Measurements from ENCODE around the gene JAG2. TPM values are rescaled to one million over a fixed set of nuclear protein-coding genes. Genes with fewer than 3 reads are reported as not detected.

Gene JAG2
- total RNA-seq, 1 experiment from 2014 or later, result 85.9 TPM

DNA sequence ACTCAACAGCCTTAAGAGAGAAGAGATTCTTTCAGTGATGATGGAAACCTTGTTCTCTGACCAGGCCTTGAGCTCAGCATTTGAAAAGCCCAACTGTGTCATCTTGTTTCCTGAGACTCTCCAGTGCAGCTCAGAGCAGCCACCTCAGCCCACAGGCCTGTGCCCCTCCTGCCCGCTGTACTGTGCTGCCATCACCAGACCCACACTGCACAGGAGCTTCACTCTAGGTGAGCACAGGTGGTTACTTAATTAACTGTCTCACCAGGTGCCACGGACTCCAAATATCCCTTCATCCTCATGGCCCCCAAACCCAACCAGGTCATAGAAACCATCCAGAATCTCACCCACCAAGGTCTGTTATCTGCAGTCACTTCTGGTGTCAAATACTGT lies 51.3 kb downstream of the JAG2 start (continued):
- TF ChIP-seq CTCF (IDR thresholded peaks at IDR 0.05 in 2 of 3, conservative IDR thresholded peaks at IDR 0.05 in 1 of 3; ENCODE audit: borderline replicate concordance in 1 of 3, insufficient read depth in 1 of 3, low read depth in 2 of 3, low read length in 2 of 3) (no peak), ZNF274 (IDR thresholded peaks at IDR 0.05; ENCODE audit: low read depth, low read length) (no peak), JUND (IDR thresholded peaks at IDR 0.05) (no peak), SRF (IDR thresholded peaks at IDR 0.05; ENCODE audit: low read depth) (no peak), ATF3 (IDR thresholded peaks at IDR 0.05) (no peak), ELF1 (IDR thresholded peaks at IDR 0.05; ENCODE audit: borderline replicate concordance, low read depth) (no peak)
- TF ChIP-seq, protein P1, sequence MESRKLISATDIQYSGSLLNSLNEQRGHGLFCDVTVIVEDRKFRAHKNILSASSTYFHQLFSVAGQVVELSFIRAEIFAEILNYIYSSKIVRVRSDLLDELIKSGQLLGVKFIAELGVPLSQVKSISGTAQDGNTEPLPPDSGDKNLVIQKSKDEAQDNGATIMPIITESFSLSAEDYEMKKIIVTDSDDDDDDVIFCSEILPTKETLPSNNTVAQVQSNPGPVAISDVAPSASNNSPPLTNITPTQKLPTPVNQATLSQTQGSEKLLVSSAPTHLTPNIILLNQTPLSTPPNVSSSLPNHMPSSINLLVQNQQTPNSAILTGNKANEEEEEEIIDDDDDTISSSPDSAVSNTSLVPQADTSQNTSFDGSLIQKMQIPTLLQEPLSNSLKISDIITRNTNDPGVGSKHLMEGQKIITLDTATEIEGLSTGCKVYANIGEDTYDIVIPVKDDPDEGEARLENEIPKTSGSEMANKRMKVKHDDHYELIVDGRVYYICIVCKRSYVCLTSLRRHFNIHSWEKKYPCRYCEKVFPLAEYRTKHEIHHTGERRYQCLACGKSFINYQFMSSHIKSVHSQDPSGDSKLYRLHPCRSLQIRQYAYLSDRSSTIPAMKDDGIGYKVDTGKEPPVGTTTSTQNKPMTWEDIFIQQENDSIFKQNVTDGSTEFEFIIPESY (IDR thresholded peaks at IDR 0.05; ENCODE audit: extremely low read depth, insufficient replicate concordance, low read length), result no peak

DNA sequence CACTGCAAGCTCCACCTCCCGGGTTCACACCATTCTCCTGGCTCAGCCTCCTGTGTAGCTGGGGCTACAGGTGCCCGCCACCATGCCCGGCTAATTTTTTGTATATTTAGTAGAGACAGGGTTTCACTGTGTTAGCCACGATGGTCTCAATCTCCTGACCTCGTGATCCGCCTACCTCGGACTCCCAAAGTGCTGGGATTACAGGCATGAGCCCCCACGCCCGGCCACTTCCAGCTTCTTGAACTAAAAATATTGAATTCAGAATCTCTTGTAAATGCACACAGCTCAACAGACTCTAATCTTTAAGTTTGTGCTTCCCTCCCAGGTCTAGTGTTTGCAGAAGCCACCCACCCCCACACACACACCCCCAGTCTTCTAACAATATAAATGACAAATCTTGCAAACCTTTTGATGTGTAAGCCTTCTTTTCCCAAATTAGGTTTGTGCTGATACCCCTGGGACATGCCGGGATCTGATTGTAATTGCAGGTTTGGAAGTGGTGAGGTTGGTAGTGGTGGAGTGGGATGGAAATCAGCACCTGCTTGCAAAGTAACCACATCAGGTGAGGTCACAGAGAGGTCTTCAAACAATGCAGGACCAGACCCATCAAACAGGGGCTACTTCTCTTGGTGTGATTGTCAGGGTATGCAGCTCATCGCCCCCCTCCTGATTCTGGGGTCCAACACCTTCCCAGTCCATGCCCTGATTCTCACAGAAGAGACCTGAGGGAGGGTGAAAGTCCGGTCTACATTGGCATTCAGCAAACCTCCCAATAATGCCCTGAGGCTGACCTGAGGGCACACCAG lies 51.9 kb downstream of the JAG2 start:
- H3K9me3 ChIP-seq (ENCODE audit: control insufficient read depth in 1 of 2, insufficient read depth in 1 of 2, low read depth in 1 of 2, low read length in 2 of 2), result peaks cover 0 to 6% of the 10 kb centered on the region in 2 experiments; a peak in 1 of 4 replicates
- no peaks in the 10 kb centered on the region for H4K20me1 ChIP-seq (ENCODE audit: insufficient read depth)
- H3K4me1 ChIP-seq (ENCODE audit: control insufficient read depth in 1 of 2, insufficient read depth in 2 of 2, low read length in 2 of 2), result peaks cover 3 to 10% of the 10 kb centered on the region in 2 experiments; a peak in 2 of 4 replicates
- ChIA-PET POLR2A (no interaction called here), CTCF (no interaction called here), RAD21 (ENCODE audit: low non-redundant PET in 1 of 2, low total read pairs in 2 of 2, uncharacterized antibody in 2 of 2, unreplicated experiment in 2 of 2) (no interaction called here)
- ATAC-seq (no peak), DNase-seq (ENCODE audit: low read depth, low spot score) (no peak)
- H3K4me2 ChIP-seq (ENCODE audit: low read length), result no peak overlapping the region
- H3K9me2 ChIP-seq (ENCODE audit: insufficient read depth), result no peaks in the 10 kb centered on the region
- H3K79me2 ChIP-seq (ENCODE audit: insufficient read depth, low read length), result no peaks in the 10 kb centered on the region
- no peaks in the 10 kb centered on the region for H3K27me3 ChIP-seq (ENCODE audit: insufficient read depth, low read length)
- no peaks in the 10 kb centered on the region for H3K36me3 ChIP-seq (ENCODE audit: control insufficient read depth in 1 of 2, insufficient read depth in 2 of 2, low read length in 2 of 2)
- intact Hi-C loops (cut with micrococcal nuclease), result no loop called here
- H3K9ac ChIP-seq (ENCODE audit: low read length), result no peak overlapping the region
- H3K27ac ChIP-seq (ENCODE audit: low read depth, low read length), result no peak overlapping the region
- no peak overlapping the region for H3K4me3 ChIP-seq (replicated peaks in 1 of 2; ENCODE audit: low read depth in 1 of 2, low read length in 2 of 2)
- BruUV-seq (replicated peaks), result no TSS peak
- no peak overlapping the region for H2AFZ ChIP-seq (ENCODE audit: low read depth, low read length, poor library complexity, severe bottlenecking)
- TF ChIP-seq ELF1 (IDR thresholded peaks at IDR 0.05; ENCODE audit: borderline replicate concordance, low read depth), result no peak
- TF ChIP-seq ZFX (IDR thresholded peaks at IDR 0.05), result no peak
- no peak for TF ChIP-seq YY1 (IDR thresholded peaks at IDR 0.05; ENCODE audit: extremely low read depth, insufficient replicate concordance, low read depth, low read length)
- no peak for TF ChIP-seq CBX3 (IDR thresholded peaks at IDR 0.05; ENCODE audit: low read depth)
- TF ChIP-seq, protein P1 (IDR thresholded peaks at IDR 0.05; ENCODE audit: extremely low read depth, insufficient replicate concordance, low read length), result no peak
- TF ChIP-seq POLR2AphosphoS5 (IDR thresholded peaks at IDR 0.05; ENCODE audit: low read depth, low read length), result no peak
- TF ChIP-seq REST (IDR thresholded peaks at IDR 0.05; ENCODE audit: low read depth), result no peak
- TF ChIP-seq CEBPB (IDR thresholded peaks at IDR 0.05; ENCODE audit: low read depth), result no peak
